ENCODE results near the gene HSPA12B.
A peak's percentile ranks its signal among the peaks of the same experiment; 100 is the strongest.

The HSPA12B gene

GRCh38 chr20:3784863-3785239 lies 52.4 kb downstream of the HSPA12B start:
- POLR2A ChIA-PET, result interaction anchor here (2.6 to 3.3 kb wide), 3 partner anchors 15 to 35 kb away, joined by 7 to 47 read pairs (median 11); partner anchors contain the start of genes ADISSP and AP5S1
- CTCF ChIA-PET, result no interaction called here
- no peak for DNase-seq (ENCODE audit: extremely low spot score)

GRCh38 chr20:3785240-3786125 lies 53.0 kb downstream of the HSPA12B start:
- POLR2A ChIA-PET, result interaction anchor here (0.7 to 3.3 kb wide), 8 partner anchors 15 to 288 kb away, joined by 3 to 47 read pairs (median 6); partner anchors contain the start of genes ADISSP and AP5S1
- TF ChIP-seq LEF1 (IDR thresholded peaks at IDR 0.05; ENCODE audit: borderline replicate concordance) (no peak), FOXM1 (IDR thresholded peaks at IDR 0.05; ENCODE audit: borderline replicate concordance) (no peak), BHLHE40 (IDR thresholded peaks at IDR 0.05; ENCODE audit: borderline replicate concordance) (no peak), SP1 (IDR thresholded peaks at IDR 0.05) (no peak), PKNOX1 (IDR thresholded peaks at IDR 0.05) (no peak), ARNT (IDR thresholded peaks at IDR 0.05) (no peak), HDGF (IDR thresholded peaks at IDR 0.05; ENCODE audit: borderline replicate concordance) (no peak), ELF4 (IDR thresholded peaks at IDR 0.05) (no peak), FOXK2 (IDR thresholded peaks at IDR 0.05) (no peak), FOXA1 (IDR thresholded peaks at IDR 0.05) (no peak), TARDBP (IDR thresholded peaks at IDR 0.05) (no peak), SUZ12 (IDR thresholded peaks at IDR 0.05) (no peak), ZNF384 (IDR thresholded peaks at IDR 0.05) (no peak), L3MBTL2 (conservative IDR thresholded peaks at IDR 0.05) (no peak), NFRKB (IDR thresholded peaks at IDR 0.05) (no peak), CTBP1 (IDR thresholded peaks at IDR 0.05; ENCODE audit: borderline replicate concordance) (no peak)
- CTCF ChIA-PET, result interaction anchor here (0.6 to 1.7 kb wide), 3 partner anchors 33 to 80 kb away, joined by 3 to 7 read pairs (median 3); no protein-coding TSS in a partner anchor
- DNase-seq (ENCODE audit: extremely low spot score), result no peak

More at GRCh38 chr20:3784863-3785239, 52.4 kb downstream of the HSPA12B start:
- TF ChIP-seq TARDBP (IDR thresholded peaks at IDR 0.05), result no peak
- TF ChIP-seq PKNOX1 (IDR thresholded peaks at IDR 0.05), result no peak
- TF ChIP-seq LEF1 (IDR thresholded peaks at IDR 0.05; ENCODE audit: borderline replicate concordance), result no peak
- no peak for TF ChIP-seq FOXA1 (IDR thresholded peaks at IDR 0.05)
- TF ChIP-seq CTBP1 (IDR thresholded peaks at IDR 0.05; ENCODE audit: borderline replicate concordance), result no peak
- no peak for TF ChIP-seq BHLHE40 (IDR thresholded peaks at IDR 0.05; ENCODE audit: borderline replicate concordance)
- TF ChIP-seq ELF4 (IDR thresholded peaks at IDR 0.05), result no peak
- TF ChIP-seq FOXK2 (IDR thresholded peaks at IDR 0.05), result no peak
- no peak for TF ChIP-seq NFRKB (IDR thresholded peaks at IDR 0.05)
- no peak for TF ChIP-seq SP1 (IDR thresholded peaks at IDR 0.05)

GRCh38 chr20:3786126-3786484 lies 53.6 kb downstream of the HSPA12B start:
- CTCF ChIA-PET, result interaction anchor here (0.8 to 2.4 kb wide), 3 partner anchors 32 to 50 kb away, joined by 3 to 9 read pairs (median 7); partner anchors contain the start of gene AP5S1

GRCh38 chr20:3786665-3787323 lies 54.3 kb downstream of the HSPA12B start, which contains the start of gene CENPB:
Gene CENPB (minus strand): TSS chr20:3786740. CDS start chr20:3786483, 257 bp downstream.
- peak; percentile 91 for DNase-seq (ENCODE audit: extremely low spot score)
- ChIA-PET POLR2A (interaction anchor here (0.6 to 3.3 kb wide), 19 partner anchors 9 to 287 kb away, joined by 3 to 47 read pairs (median 4); partner anchors contain the start of genes ADISSP, AP5S1, CDC25B and MAVS), CTCF (interaction anchor here (0.8 to 2.4 kb wide), 6 partner anchors 32 to 298 kb away, joined by 3 to 9 read pairs (median 4); partner anchors contain the start of gene AP5S1)
- TF ChIP-seq ARNT (IDR thresholded peaks at IDR 0.05), result no peak
- TF ChIP-seq FOXA1 (IDR thresholded peaks at IDR 0.05), result no peak
- no peak for TF ChIP-seq FOXM1 (IDR thresholded peaks at IDR 0.05; ENCODE audit: borderline replicate concordance)

More at GRCh38 chr20:3786126-3786484, 53.6 kb downstream of the HSPA12B start:
- POLR2A ChIA-PET, result interaction anchor here (0.7 to 3.3 kb wide), 12 partner anchors 14 to 287 kb away, joined by 3 to 47 read pairs (median 4); partner anchors contain the start of genes ADISSP, AP5S1 and MAVS
- TF ChIP-seq L3MBTL2 (conservative IDR thresholded peaks at IDR 0.05) (peak; percentile 84), FOXA1 (IDR thresholded peaks at IDR 0.05) (no peak)
- DNase-seq (ENCODE audit: extremely low spot score), result peak; percentile 35

- ChIA-PET CTCF (interaction anchor here (1.1 to 2.5 kb wide), 6 partner anchors 31 to 298 kb away, joined by 3 to 13 read pairs (median 6); partner anchors contain the start of gene AP5S1), POLR2A (interaction anchor here (1.0 to 3.3 kb wide), 10 partner anchors 8 to 105 kb away, joined by 3 to 47 read pairs (median 6); partner anchors contain the start of genes ADISSP, AP5S1 and CDC25B)
- TF ChIP-seq SP1 (IDR thresholded peaks at IDR 0.05), result no peak
- no peak for TF ChIP-seq L3MBTL2 (conservative IDR thresholded peaks at IDR 0.05)
- no peak for TF ChIP-seq ARNT (IDR thresholded peaks at IDR 0.05)
- TF ChIP-seq BHLHE40 (IDR thresholded peaks at IDR 0.05; ENCODE audit: borderline replicate concordance), result no peak
- TF ChIP-seq SUZ12 (IDR thresholded peaks at IDR 0.05), result no peak
- no peak for TF ChIP-seq ZNF384 (IDR thresholded peaks at IDR 0.05)
- no peak for TF ChIP-seq ELF4 (IDR thresholded peaks at IDR 0.05)
- no peak for TF ChIP-seq HDGF (IDR thresholded peaks at IDR 0.05; ENCODE audit: borderline replicate concordance)
- TF ChIP-seq FOXA1 (IDR thresholded peaks at IDR 0.05), result no peak
- no peak for TF ChIP-seq TARDBP (IDR thresholded peaks at IDR 0.05)
- TF ChIP-seq PKNOX1 (IDR thresholded peaks at IDR 0.05), result no peak
- no peak for TF ChIP-seq FOXM1 (IDR thresholded peaks at IDR 0.05; ENCODE audit: borderline replicate concordance)
- TF ChIP-seq NFRKB (IDR thresholded peaks at IDR 0.05), result no peak
- TF ChIP-seq LEF1 (IDR thresholded peaks at IDR 0.05; ENCODE audit: borderline replicate concordance), result no peak
- no peak for DNase-seq (ENCODE audit: extremely low spot score)
These were observed 55.0 kb downstream of the HSPA12B start for GRCh38 chr20:3787324-3788014.
